Measurements from ENCODE around the gene C6orf136. TPM values are rescaled to one million over a fixed set of nuclear protein-coding genes. Genes with fewer than 3 reads are reported as not detected.

Gene C6orf136
- polyA plus RNA-seq, 1 donor (not counting 4 experiments of a cell fraction or from before 2014, with no cell fraction given), result 7.8 TPM

GRCh38 chr6:30691208-30691847 is 44.4 kb downstream of the C6orf136 start:
- peak overlapping the region; percentile 75 for H3K4me2 ChIP-seq (ENCODE audit: control insufficient read depth, extremely low read depth, insufficient read depth, low read depth, low read length)
- H3K9ac ChIP-seq (ENCODE audit: control insufficient read depth, extremely low read depth, insufficient read depth, low read length), result peak overlapping the region; percentile 29
- FAIRE-seq, result no peak
- dilution Hi-C loops (cut with MboI; ENCODE audit: extremely low pct_ligation_motif_present, low sequenced_read_pairs), result no loop called here
- no peak for DNase-seq (ENCODE audit: low read depth, low spot score)
- peak overlapping the region; percentile 72 for H3K27ac ChIP-seq (ENCODE audit: control insufficient read depth, insufficient read depth, low read length)
- peaks cover 28% of the 10 kb centered on the region for H3K79me2 ChIP-seq (ENCODE audit: control insufficient read depth, insufficient read depth, low read length)
- peak overlapping the region; percentile 45 for H2AFZ ChIP-seq (ENCODE audit: control insufficient read depth, low read length)
- no peaks in the 10 kb centered on the region for H3K27me3 ChIP-seq (ENCODE audit: control insufficient read depth, extremely low read depth, insufficient read depth, low read length)
- H4K20me1 ChIP-seq (ENCODE audit: control insufficient read depth, extremely low read depth, insufficient read depth, low read length), result no peaks in the 10 kb centered on the region
- H3K4me3 ChIP-seq (ENCODE audit: control insufficient read depth in 2 of 3, extremely low read depth in 1 of 3, insufficient read depth in 2 of 3, low read depth in 1 of 3, low read length in 3 of 3), result peak overlapping the region in 2 of 3 experiments; percentile 2 to 9
- TF ChIP-seq CTCF (optimal IDR thresholded peaks at IDR 0.05 in 1 of 3, IDR thresholded peaks at IDR 0.05 in 1 of 3, conservative IDR thresholded peaks at IDR 0.05 in 1 of 3; ENCODE audit: extremely low read depth in 1 of 3, insufficient read depth in 2 of 3, low read length in 3 of 3) (no peak), EZH2 (IDR thresholded peaks at IDR 0.05; ENCODE audit: low read length) (no peak)
- no peaks in the 10 kb centered on the region for H3K9me1 ChIP-seq (ENCODE audit: control insufficient read depth, extremely low read depth, insufficient read depth, low read length)
- peaks cover 40% of the 10 kb centered on the region for H3K4me1 ChIP-seq (ENCODE audit: control insufficient read depth, extremely low read depth, insufficient read depth, low read length)
- no peaks in the 10 kb centered on the region for H3K9me3 ChIP-seq (ENCODE audit: control insufficient read depth, low read depth, low read length)
- peaks cover 0 to 5% of the 10 kb centered on the region in 2 experiments for H3K36me3 ChIP-seq (ENCODE audit: control insufficient read depth in 2 of 2, extremely low read depth in 1 of 2, insufficient read depth in 2 of 2, low read length in 2 of 2)

- DNase-seq (ENCODE audit: low read depth, low spot score) (no peak), FAIRE-seq (no peak)
- H3K36me3 ChIP-seq (ENCODE audit: control insufficient read depth in 2 of 2, extremely low read depth in 1 of 2, insufficient read depth in 2 of 2, low read length in 2 of 2), result no peaks in the 10 kb centered on the region
- H3K4me1 ChIP-seq (ENCODE audit: control insufficient read depth, extremely low read depth, insufficient read depth, low read length), result peaks cover 10% of the 10 kb centered on the region
- dilution Hi-C loops (cut with MboI; ENCODE audit: extremely low pct_ligation_motif_present, low sequenced_read_pairs), result no loop called here
- TF ChIP-seq CTCF (optimal IDR thresholded peaks at IDR 0.05 in 1 of 3, IDR thresholded peaks at IDR 0.05 in 1 of 3, conservative IDR thresholded peaks at IDR 0.05 in 1 of 3; ENCODE audit: extremely low read depth in 1 of 3, insufficient read depth in 2 of 3, low read length in 3 of 3), result no peak
- H3K9me1 ChIP-seq (ENCODE audit: control insufficient read depth, extremely low read depth, insufficient read depth, low read length), result no peaks in the 10 kb centered on the region
- H3K9ac ChIP-seq (ENCODE audit: control insufficient read depth, extremely low read depth, insufficient read depth, low read length), result no peak overlapping the region
- H4K20me1 ChIP-seq (ENCODE audit: control insufficient read depth, extremely low read depth, insufficient read depth, low read length), result no peaks in the 10 kb centered on the region
- no peaks in the 10 kb centered on the region for H3K79me2 ChIP-seq (ENCODE audit: control insufficient read depth, insufficient read depth, low read length)
- no peaks in the 10 kb centered on the region for H3K9me3 ChIP-seq (ENCODE audit: control insufficient read depth, low read depth, low read length)
- H3K4me3 ChIP-seq (ENCODE audit: control insufficient read depth in 2 of 3, extremely low read depth in 1 of 3, insufficient read depth in 2 of 3, low read depth in 1 of 3, low read length in 3 of 3), result no peak overlapping the region
- no peaks in the 10 kb centered on the region for H3K27me3 ChIP-seq (ENCODE audit: control insufficient read depth, extremely low read depth, insufficient read depth, low read length)
- H3K4me2 ChIP-seq (ENCODE audit: control insufficient read depth, extremely low read depth, insufficient read depth, low read depth, low read length), result no peak overlapping the region
- no peak overlapping the region for H2AFZ ChIP-seq (ENCODE audit: control insufficient read depth, low read length)
- H3K27ac ChIP-seq (ENCODE audit: control insufficient read depth, insufficient read depth, low read length), result no peak overlapping the region
Observed at GRCh38 chr6:30696432-30696831, 49.5 kb downstream of the C6orf136 start.

All from keratinocyte (primary cell).